Brain pericyte (primary cell): Measurements from ENCODE around the gene CTNNA2.

Source experiments
- DNase-seq: peaks from one replicate; pipeline ENCODE4 v3.0.0-alpha.2; 2012; ENCODE audit warnings: low read depth, low spot score

The CTNNA2 gene

DNA sequence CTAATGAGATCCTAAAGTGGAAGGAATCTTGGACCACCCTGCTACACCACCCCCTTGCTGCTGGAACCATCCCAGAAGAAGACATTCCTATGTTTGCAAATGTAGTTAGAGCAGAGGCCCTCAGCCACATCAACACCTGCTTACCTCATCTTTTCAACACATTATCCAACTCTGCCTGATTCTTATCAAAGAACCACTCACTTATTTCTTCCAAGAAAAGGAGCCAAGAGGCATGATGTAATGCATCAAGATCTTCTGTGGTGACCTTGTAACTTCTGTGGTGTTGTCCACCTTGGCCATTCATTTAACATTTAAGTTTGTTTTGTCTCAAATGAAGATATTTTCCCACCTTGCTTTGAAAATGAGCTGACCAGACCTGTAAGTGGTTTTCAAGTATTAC is 338.1 kb downstream of the CTNNA2 start:
- DNase-seq = no peak

DNA sequence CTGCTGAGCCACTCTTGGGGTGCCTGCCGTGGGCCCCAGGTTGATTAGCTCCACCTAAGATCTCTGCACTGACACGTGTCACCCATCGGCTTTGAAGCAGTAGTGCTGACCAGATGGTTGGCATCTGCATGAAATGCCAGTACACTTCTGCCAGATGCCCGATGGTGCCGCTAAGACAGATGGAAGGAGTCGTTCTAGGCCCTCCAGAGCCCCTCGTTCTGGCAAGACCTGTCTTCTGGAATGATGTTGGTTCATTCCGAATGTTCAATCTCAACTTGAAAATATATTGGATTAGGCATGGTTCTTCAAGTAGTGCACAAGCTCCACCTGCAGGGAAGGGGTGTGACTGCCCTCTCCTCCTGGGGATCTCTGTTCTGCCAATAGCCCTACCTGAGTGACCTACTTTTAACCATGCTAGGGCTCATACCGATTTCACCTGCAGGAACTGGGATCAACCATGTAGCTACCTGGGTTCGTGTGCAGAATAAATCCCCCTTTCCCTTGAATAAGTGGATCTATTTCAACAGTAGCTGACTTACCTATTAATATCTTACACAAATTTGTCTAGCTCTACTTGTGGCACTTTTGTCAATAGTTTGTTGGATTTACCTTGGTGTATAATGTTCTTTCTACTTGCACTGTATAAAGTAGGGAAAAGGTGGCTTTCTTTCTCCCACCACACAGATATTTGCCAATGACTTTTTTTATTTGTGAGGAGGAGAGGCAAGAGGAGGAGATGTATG is 342.6 kb downstream of the CTNNA2 start:
- no peak for DNase-seq

DNA sequence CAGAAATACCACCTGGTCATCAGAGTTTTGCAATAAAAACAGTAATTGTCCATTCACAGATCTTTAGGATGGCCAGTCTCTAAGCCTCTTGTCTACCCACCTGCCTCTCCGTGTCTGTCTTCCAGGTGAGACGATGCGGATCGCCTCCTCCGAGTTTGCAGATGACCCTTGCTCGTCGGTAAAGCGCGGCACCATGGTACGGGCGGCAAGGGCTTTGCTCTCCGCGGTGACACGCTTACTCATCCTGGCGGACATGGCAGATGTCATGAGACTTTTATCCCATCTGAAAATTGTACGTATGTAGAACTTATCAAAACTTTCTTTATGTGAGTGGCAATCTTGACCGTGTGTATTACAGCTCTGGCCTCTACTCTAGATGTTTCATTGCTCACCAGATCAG is 345.0 kb downstream of the CTNNA2 start:
- DNase-seq = no peak

DNA sequence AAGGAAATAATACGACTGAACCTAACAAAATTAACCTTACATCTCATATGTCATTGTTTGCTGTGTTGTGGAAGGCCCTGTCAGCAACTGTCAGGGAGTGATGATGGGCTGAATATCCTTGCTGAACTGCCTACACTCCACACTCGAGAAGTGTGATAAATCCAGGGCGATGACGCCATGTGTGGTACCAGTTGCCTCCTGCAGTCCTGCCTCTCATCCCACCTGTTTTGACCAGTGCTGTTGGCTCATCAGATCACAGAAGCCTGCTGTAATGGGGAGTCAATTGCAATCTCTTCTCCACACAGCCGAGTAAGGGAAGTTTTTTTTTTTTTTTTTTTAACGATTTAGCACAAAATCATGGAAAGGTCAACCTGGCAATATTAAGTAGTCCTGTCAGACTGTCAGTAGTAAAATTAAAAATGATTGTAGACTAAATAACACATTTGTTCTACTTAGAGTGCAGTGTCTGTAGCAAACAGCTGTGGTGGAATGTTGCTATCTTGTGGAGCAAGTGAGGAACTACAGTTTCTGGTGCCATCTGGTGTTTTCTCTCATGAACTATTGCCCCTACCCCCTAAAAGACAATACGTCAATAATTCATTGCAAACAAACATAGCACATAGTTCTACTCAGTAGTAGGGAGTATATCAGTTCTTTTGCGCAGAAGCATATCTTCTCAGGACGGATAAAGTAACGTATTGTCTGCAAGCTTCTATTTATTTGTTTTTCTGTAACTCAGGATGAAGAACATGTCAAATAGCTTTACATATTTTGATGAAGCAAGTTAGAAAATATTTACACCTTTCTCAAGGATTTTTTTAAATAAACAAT is 347.6 kb downstream of the CTNNA2 start:
- DNase-seq = no peak

DNA sequence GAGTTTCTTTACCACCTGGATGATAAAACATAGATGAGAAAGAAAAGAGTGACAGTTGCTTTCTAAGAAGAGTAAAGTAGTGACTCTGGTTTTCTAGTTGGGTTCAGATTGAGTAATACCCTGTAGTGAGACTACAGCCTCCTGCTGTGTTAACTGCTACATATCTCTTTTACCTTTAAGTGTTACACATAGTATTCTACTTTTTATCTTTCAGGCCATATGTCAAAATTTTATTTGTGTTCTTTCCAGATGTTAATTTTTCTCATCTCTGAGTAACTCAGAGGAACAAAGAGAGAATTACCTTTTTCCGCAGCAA is 348.2 kb downstream of the CTNNA2 start:
- DNase-seq = no peak

DNA sequence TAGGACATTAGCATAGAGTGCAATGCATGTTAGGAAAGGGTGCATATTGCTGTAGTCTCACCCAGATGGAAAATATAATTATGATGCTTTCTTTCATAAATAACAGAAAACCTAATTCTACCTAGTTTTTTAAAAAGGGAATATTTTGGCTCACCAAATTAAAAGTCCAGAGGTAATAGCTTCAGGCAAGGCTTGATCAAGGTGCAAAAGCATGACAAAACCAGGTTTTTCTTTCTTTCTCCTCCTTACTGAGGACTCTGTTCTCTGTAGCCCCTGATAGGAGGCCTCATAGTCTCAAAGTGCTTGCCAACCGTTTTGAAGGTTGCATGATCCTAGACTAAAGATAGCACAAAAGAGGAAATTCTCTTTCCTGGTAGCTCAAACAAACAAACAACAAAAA is 349.9 kb downstream of the CTNNA2 start:
- no peak for DNase-seq

DNA sequence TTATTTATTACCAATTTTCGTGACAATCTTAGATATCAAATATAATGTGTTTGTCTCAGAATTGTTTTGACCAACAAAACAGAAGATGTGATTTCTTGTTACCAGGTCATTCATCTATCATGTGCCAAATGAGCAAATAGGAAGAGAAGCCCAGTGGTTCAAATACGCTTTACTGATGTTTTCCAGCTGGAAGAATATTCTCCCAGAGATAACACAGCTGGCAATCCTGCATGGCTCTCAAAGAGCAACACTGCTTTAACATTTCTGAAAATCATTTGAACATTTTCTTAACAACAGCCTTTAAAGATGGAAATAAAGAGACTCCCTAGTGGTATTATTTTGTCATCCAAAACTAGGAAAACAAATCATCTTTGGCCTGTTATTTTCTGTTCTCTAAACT is 359.8 kb downstream of the CTNNA2 start:
- no peak for DNase-seq

DNA sequence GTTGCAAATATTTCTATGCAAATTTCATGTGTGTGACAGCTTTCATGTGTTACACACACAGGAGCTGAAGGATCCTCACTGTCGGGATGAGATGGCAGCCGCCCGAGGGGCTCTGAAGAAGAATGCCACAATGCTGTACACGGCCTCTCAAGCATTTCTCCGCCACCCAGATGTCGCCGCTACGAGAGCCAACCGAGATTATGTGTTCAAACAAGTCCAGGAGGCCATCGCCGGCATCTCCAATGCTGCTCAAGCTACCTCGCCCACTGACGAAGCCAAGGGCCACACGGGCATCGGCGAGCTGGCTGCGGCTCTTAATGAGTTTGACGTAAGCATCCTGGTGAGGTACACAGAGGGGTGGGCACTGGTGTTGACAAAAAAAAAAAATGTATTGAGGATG is 361.2 kb downstream of the CTNNA2 start:
- no peak for DNase-seq

DNA sequence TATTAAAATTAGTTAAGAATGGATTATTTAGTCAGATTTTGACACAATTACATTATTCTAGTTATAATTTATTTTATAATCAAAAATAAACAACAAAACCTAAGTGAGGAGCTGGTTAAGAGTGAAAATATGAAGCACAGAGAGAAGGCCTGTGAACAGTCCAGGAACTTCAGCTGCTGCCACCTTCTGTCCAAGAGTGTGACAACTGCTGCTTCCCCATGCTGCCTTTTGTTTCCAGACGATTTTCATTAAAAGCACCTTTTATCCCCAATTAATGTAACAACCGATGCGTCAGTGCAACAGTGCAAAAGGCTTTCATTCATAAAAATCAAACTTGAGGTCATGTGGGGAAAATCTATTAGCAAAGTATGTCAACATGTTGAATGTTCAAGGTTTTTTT is 363.6 kb downstream of the CTNNA2 start:
- DNase-seq = no peak

DNA sequence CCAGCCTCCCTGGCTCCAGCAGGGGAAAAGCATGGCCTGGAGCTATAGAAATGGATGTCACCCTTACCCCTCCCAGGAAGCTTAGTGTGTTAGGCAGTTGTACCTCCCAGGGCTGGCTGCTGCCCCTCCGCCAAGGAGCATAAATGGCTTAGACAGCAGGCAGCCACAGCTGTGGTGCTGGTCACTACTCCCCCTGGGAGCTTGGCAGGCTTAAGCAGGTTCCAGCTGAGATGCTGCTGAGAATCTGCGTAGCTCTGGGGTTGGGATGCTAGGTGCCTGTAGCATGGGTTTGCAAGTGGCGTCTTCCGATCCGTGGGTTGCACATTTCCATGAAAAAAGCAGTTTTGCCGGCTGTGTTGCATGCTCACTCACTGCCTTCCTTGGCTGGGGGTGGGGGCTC is 369.7 kb downstream of the CTNNA2 start:
- no peak for DNase-seq

DNA sequence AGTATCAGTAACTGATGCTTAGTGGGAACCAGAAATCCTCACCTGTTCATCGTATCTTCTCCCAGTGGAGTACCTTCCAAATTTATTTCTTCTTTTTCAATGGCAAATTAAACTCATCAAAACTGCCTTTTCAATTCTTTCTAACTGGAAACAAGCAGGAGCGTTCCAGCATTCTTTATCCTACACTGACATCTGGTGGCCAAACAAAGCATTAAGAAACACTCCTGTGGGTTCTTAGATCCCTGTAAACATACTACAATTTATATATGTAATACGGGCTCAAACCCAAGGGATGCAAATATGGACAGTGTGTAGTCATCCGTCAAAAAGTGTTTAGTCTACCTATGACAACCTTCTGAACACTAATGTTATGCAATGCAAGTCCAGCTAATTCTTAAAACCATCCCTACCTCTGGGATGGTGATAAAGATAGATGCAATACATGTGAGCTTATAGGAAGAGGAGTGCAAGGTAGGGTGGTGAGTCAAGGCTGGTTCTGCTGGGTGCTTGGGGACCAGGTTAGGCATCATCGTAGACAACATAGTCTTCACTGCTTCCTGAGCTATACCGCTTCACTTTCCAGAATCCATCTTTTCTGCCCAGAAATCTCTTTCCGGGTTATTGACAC is 375.0 kb downstream of the CTNNA2 start:
- DNase-seq = no peak

DNA sequence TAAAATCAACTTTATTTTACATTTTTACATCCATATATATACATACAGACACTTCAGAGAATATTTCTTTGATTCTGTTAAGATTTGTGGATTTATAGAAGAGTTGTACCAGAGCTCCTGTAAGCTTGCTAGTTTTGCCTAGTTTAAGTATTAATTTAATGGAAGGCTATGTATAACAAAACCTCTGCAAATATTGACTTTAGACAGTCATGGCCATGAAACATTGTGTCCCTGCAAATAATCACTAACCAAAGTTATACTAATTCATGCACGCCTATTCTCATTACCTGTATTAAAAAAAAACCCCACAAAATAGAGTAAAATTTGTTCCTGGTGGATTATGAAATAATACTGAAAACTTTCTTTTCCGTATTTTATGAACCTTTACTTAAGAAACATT is 379.3 kb downstream of the CTNNA2 start:
- no peak for DNase-seq

DNA sequence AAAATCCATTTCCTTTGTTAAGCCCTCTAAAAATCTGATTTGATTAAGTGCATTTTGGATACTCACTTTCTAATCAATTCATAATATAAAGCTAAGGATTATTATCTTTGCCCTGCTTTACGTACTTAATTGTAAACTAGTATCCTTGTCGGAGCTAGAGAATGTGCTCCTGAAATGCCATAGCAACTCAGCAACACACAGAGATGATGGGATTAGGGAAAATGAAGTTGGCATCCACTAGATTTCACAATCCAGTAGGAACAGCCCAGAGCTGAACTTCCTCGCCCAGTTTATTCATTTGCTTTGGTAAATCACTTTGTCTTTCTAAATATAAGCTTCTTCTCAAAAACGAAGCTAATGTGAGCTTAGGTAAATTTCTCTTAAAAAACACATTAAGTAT is 386.3 kb downstream of the CTNNA2 start:
- DNase-seq = no peak

DNA sequence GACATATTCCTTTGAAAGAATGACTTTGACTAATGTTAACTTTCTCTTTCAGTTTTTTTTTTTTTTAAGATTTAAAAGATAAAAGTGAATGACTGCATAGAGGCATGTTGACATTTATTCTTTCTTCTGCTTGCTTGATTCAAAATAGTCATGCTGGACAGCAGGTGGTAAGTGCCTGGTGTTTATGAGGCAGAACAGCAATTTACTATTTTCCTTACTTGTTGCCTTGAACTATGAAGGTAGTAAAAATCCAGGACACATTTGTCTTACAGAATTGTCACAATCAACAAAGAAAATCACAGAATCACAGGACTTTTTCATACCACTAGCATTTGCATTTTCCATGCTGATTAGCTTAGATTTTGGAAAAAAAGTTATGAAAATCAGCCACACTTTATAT is 388.3 kb downstream of the CTNNA2 start:
- no peak for DNase-seq

DNA sequence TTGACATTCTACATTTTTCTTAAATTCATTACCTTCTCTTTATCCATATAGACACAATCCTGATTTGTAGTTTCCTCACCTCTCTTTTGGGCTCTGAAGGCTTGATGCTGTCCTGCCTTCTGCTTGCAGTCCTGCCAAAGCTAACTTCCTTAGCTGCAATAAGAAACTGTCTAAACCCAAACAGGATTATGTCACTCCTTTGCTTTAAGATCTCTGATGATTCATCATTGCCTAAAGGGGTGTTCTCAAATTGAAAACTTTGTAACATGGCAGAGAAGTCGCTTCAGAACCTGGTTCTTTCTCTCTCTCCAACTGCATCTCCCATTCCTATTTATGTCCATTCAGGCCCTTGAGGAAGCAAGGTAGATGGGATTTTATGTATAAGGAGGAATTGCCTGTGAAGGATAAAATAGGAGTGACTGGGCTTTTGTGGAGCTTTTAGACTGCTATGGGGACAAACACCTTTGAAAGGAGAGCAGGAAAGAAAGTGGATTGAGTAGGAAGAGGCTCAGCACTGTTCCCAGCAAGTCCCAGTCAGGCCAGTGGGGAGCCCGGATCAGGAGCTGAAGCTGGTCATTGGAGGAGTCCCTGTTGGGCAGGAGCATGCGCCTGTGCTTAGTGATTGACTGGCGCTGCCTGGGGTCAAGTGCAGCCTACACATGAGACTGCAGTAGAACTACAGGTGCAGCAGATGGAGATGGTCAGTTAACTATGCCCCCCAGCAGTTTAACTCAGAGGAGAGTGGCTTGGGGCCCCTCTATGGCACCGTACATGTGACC is 390.6 kb downstream of the CTNNA2 start:
- no peak for DNase-seq

DNA sequence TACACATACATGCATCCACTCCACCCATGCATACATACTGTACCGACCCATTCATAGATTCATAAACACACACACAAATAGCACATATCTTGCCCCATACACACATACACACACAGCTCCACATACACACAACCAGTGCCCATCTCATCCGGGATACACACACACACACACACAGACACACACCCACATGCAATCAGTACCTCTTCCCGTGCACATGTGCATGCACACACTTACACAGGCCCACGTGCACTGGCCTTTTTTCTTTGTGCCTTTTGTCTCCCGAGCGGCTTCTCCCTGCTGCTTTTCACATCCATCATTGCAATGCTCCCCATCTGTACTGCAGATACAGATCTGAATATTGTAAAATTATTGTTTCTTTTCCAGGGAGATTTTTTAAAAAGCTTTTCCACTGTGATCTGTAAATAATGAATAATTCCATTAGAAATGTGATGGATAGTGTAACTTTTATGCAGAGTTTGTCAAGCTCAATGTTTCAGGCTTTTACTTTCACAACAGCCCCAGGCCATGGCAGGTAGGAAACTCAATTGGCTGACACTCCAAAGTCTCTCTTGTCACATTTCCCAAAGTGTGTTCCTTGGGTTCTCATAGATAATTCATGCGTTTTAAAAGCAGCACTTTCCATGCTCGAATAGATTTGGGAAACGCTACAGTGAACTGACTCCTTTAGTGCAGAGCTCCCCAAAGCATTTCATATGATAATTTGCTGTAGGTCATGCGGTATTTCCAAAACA is 393.5 kb downstream of the CTNNA2 start:
- no peak for DNase-seq

DNA sequence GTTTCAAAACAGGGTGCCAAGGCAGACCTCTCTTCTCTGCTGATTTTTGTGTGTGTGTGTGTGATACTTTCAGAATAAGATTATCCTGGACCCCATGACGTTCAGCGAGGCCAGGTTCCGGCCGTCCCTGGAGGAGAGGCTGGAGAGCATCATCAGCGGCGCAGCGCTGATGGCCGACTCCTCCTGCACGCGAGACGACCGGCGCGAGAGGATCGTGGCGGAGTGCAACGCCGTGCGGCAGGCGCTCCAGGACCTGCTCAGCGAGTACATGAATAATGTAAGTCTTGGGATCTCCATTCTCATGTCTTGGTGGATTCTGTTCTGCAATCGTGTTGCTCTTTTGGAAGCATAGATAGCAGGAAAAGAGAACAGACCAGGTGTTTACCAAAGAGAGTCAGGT is 396.7 kb downstream of the CTNNA2 start:
- no peak for DNase-seq

DNA sequence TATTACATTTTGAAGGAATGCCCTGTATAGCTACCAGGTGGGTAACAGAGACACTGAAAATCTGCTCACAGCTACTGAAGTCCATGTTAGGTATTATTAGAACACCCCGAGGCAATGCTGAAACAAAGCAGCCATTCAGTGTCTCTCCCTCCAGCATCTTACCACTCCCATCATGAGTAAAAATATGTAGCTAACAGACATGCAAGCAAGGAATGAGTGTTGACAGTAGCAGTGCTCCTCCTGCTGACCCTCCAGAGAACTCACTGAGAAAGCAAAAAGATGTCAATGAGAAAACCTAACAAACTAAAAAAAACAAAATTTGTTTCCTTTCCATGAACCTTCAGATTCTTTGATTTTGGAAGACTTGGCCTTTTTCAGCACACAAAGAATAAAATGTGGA is 397.8 kb downstream of the CTNNA2 start:
- DNase-seq = no peak

DNA sequence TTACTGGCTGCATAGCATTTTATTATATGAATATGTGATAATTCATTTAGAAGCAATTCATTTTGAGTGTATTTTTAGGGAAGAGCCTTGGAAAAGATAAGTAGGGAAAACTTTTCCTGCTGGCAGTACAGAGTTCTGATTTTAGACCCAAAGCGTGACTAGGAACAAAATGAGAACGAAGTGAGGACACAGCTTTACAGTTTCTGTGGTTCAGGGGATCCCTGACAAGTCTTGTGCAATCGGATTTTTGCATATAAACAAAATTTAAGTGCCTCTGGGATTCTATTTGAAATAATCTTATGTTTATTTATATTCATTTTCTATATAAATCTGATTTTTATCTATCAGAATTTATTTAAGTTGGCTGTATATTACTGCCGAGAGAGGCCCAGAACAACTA is 402.6 kb downstream of the CTNNA2 start:
- no peak for DNase-seq

DNA sequence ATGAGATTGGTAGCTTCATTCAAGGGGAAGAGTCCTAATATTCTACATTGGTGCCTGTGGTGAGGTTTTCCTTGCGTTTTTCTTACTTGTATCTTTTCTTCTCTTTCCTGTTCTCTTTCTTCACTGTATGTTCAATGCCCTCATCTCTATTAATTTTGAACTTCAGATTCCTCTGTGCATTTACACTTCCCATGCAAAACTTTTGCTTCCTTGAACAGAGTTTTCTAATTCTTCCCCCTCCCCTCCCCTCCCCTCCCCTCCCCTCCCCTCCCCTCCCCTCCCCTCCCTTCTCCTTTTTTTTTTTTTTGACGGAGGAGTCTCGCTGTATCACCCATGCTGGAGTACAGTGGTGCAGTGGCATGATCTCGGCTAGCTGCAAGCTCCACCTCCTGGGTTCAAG is 403.4 kb downstream of the CTNNA2 start:
- no peak for DNase-seq

DNA sequence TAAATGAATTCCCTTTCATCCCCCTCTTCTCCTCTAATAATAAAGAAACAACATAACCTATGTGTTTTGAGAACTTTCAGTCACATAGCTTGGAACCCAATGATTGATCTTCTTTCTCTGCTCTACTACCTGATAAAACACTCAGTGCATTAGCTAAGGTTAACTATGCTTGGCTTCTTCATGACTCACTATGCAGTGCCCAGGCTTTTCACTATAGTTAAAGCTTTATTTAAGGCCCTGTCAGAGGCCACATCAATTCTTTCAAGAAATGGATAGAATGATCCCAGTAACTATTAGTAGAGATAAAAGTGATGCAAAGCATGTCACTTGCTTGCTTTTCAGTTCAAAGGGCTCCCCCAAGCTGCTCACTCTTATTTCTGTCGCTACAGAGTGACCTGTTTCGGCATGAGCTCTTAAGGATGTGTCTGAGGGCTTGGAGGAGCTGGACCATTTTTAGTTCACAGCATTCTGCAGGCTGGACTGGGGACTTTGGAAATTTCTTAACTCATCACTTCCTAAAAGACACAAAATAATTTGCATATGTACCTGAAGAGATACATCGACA is 407.7 kb downstream of the CTNNA2 start:
- DNase-seq = no peak
